ENCODE measurements around the gene CYYR1. TPM values are rescaled to one million over a fixed set of nuclear protein-coding genes. Genes with fewer than 3 reads are reported as not detected.

The CYYR1 gene
- total RNA-seq, 1 experiment from 2014 or later: not detected

GRCh38 chr21:26445440-26445839, 127.6 kb downstream of the CYYR1 start:
- H3K4me1 ChIP-seq (ENCODE audit: control insufficient read depth, insufficient read depth, low read length): no peaks in the 10 kb centered on the region
- DNase-seq (ENCODE audit: low read depth, low spot score) (no peak), ATAC-seq (no peak)
- H3K27me3 ChIP-seq (ENCODE audit: control insufficient read depth, insufficient read depth, low read length): no peaks in the 10 kb centered on the region
- H3K27ac ChIP-seq (ENCODE audit: low read length): no peak overlapping the region
- no peak for TF ChIP-seq POLR2AphosphoS5 (IDR thresholded peaks at IDR 0.05; ENCODE audit: low read depth, low read length)
- no peak for TF ChIP-seq TCF7L2 (IDR thresholded peaks at IDR 0.05; ENCODE audit: low read depth, low read length)
- no peak for TF ChIP-seq CTCF (IDR thresholded peaks at IDR 0.05)
- TF ChIP-seq REST (IDR thresholded peaks at IDR 0.05; ENCODE audit: insufficient read depth in 1 of 2, low read depth in 2 of 2, low read length in 1 of 2): no peak
- TF ChIP-seq SIN3A (IDR thresholded peaks at IDR 0.05; ENCODE audit: borderline replicate concordance, insufficient read depth, low read depth, low read length): no peak
- no peak overlapping the region for H3K4me3 ChIP-seq (ENCODE audit: low read depth in 2 of 2, low read length in 2 of 2)
- BruUV-seq (replicated peaks): no TSS peak
- in situ Hi-C loops (cut with HindIII; ENCODE audit: low pct_unique_long_range_greater_than_20kb, low sequenced_read_pairs): no loop called here
- ChIA-PET CTCF (interaction anchor here (0.7 kb wide), 1 partner anchor 29 kb away, joined by 5 read pairs; no protein-coding TSS in a partner anchor), POLR2A (no interaction called here)
- intact Hi-C loops (cut with micrococcal nuclease; ENCODE audit: unreplicated experiment): no loop called here
- no peaks in the 10 kb centered on the region for H3K36me3 ChIP-seq (ENCODE audit: control insufficient read depth, insufficient read depth, low read length)
- H3K9me3 ChIP-seq (ENCODE audit: control insufficient read depth, insufficient read depth, low read depth, low read length): no peaks in the 10 kb centered on the region

DNA sequence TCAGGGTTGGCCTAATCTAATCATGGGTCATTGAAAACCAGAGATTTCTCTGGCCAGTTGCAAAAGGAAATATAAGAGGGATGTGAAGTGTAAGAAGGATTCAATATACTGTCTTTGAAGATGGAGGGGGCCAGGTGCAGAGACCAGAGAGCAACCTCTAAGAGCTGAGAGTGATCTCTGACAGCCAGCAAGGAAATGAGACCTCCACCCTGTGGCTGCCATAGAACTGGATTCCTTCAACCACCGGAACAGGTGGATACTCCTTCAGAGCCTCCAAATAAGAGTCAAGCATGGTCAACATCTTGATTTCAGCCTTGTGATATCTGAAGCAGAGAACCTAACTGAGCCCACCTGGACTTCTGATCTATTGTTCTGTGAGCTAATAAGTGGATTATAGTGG, 128.4 kb downstream of the CYYR1 start:
- Histone ChIP-seq H3K36me3 (ENCODE audit: control insufficient read depth, insufficient read depth, low read length) (no peaks in the 10 kb centered on the region), H3K9me3 (ENCODE audit: control insufficient read depth, insufficient read depth, low read depth, low read length) (no peaks in the 10 kb centered on the region), H3K4me3 (ENCODE audit: low read depth in 2 of 2, low read length in 2 of 2) (no peak overlapping the region), H3K4me1 (ENCODE audit: control insufficient read depth, insufficient read depth, low read length) (no peaks in the 10 kb centered on the region), H3K27me3 (ENCODE audit: control insufficient read depth, insufficient read depth, low read length) (no peaks in the 10 kb centered on the region), H3K27ac (ENCODE audit: low read length) (no peak overlapping the region)
- intact Hi-C loops (cut with micrococcal nuclease; ENCODE audit: unreplicated experiment) (no loop called here), in situ Hi-C loops (cut with HindIII; ENCODE audit: low pct_unique_long_range_greater_than_20kb, low sequenced_read_pairs) (no loop called here)
- no peak for ATAC-seq
- no peak for DNase-seq (ENCODE audit: low read depth, low spot score)
- BruUV-seq (replicated peaks): no TSS peak
- TF ChIP-seq REST (IDR thresholded peaks at IDR 0.05; ENCODE audit: insufficient read depth in 1 of 2, low read depth in 2 of 2, low read length in 1 of 2): no peak
- TF ChIP-seq POLR2AphosphoS5 (IDR thresholded peaks at IDR 0.05; ENCODE audit: low read depth, low read length): no peak
- TF ChIP-seq CTCF (IDR thresholded peaks at IDR 0.05): no peak
- TF ChIP-seq TCF7L2 (IDR thresholded peaks at IDR 0.05; ENCODE audit: low read depth, low read length): no peak
- TF ChIP-seq SIN3A (IDR thresholded peaks at IDR 0.05; ENCODE audit: borderline replicate concordance, insufficient read depth, low read depth, low read length): no peak
- POLR2A ChIA-PET: no interaction called here
- CTCF ChIA-PET: no interaction called here
